HG03139 (cell line): ENCODE data around the gene MAX.

ENCODE experiments used
- ATAC-seq: cut with Tn5 transposase; IDR thresholded peaks from one replicate; pipeline ENCODE4 v1.9.1; 2021; ENCODE audit not compliant: unreplicated experiment

Gene MAX

GRCh38 chr14:65074449-65075150, 27.7 kb downstream of the MAX start:
- ATAC-seq = no peak

GRCh38 chr14:65073605-65074201, 28.6 kb downstream of the MAX start:
- no peak for ATAC-seq

- no peak for ATAC-seq
These were observed 29.4 kb downstream of the MAX start for GRCh38 chr14:65072937-65073336.

GRCh38 chr14:65072256-65072655, 30.1 kb downstream of the MAX start:
- no peak for ATAC-seq

GRCh38 chr14:65071544-65071943, 30.8 kb downstream of the MAX start:
- no peak for ATAC-seq

GRCh38 chr14:65070471-65070976, 31.8 kb downstream of the MAX start:
- no peak for ATAC-seq

GRCh38 chr14:65069874-65070413, 32.4 kb downstream of the MAX start:
- ATAC-seq = no peak

GRCh38 chr14:65065719-65066118, 36.6 kb downstream of the MAX start:
- ATAC-seq = no peak

GRCh38 chr14:65062096-65063075, 39.9 kb downstream of the MAX start:
- ATAC-seq = no peak

GRCh38 chr14:65057695-65058094, 44.6 kb downstream of the MAX start:
- no peak for ATAC-seq

- no peak for ATAC-seq
These were observed 47.7 kb downstream of the MAX start for GRCh38 chr14:65054471-65055085.

- no peak for ATAC-seq
These were observed 48.9 kb downstream of the MAX start for GRCh38 chr14:65053466-65053865.

GRCh38 chr14:65052832-65053231, 49.5 kb downstream of the MAX start:
- ATAC-seq = no peak

- ATAC-seq = no peak
These were observed 56.6 kb downstream of the MAX start for GRCh38 chr14:65045709-65046108.

- no peak for ATAC-seq
These were observed 57.3 kb downstream of the MAX start for GRCh38 chr14:65045006-65045405.

GRCh38 chr14:65044596-65044959, 57.7 kb downstream of the MAX start:
- ATAC-seq = no peak

GRCh38 chr14:65043893-65044595, 58.3 kb downstream of the MAX start:
- no peak for ATAC-seq

GRCh38 chr14:65042731-65043372, 59.5 kb downstream of the MAX start:
- no peak for ATAC-seq

GRCh38 chr14:65042296-65042695, 60.0 kb downstream of the MAX start:
- ATAC-seq = no peak

GRCh38 chr14:65041434-65041915, 60.8 kb downstream of the MAX start:
- ATAC-seq = no peak
